Measurements from ENCODE around the gene AVL9. TPM values are rescaled to one million over a fixed set of nuclear protein-coding genes. Genes with fewer than 3 reads are reported as not detected.

The AVL9 gene
- total RNA-seq, 1 donor from 2014 or later: 25.5 TPM

DNA sequence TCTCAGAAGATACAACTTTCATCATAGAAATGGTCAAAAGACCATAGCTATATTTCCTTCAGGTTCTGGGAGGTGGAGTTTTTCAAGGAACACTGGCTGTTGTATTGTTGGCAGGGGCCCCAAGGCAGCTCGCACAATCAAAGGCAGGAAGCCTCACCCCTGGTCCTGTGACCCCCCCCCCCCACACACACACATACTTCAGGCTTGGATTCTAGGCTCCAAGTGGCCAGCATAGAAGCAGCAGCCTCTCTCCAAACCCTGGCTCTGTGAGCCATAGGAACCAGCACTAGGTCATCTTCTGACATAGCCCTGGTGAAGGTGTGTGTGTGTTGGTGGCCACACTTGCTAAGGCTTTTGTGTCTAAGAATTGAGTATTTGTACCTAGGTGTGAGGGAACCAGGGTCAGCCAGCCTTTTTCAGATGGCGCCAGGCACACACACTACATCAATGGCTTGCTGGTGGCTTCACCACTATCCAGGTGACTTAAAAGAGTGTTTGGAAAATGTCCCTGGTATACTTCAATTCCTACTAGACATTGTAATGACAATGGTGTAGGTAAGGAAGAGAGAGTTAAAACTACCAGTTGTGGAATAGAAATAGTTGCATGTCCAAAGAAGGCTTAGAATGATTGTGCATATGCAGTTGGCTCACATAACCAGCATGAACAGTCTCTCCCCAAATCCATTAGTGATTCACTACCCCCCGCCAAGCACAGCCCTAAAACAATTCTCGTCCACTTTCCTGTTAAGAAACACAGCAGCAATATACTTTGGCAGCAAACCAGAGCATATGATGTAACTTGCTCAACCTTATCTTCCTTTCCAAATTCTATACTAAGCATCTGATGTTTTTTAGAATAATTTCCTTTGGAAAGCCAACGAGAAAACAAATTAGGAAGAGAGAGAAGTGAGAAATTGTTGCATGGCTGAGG lies 91.3 kb downstream of the AVL9 start:
- peaks cover 17% of the 10 kb centered on the region for H3K4me1 ChIP-seq
- peaks cover 0 to 45% of the 10 kb centered on the region in 2 donors for H3K36me3 ChIP-seq
- no peak for TF ChIP-seq POLR2AphosphoS5 (IDR thresholded peaks at IDR 0.05; ENCODE audit: insufficient read depth in 1 of 2, low read depth in 1 of 2)
- no peak for TF ChIP-seq POLR2A (IDR thresholded peaks at IDR 0.05)
- TF ChIP-seq, protein P1, sequence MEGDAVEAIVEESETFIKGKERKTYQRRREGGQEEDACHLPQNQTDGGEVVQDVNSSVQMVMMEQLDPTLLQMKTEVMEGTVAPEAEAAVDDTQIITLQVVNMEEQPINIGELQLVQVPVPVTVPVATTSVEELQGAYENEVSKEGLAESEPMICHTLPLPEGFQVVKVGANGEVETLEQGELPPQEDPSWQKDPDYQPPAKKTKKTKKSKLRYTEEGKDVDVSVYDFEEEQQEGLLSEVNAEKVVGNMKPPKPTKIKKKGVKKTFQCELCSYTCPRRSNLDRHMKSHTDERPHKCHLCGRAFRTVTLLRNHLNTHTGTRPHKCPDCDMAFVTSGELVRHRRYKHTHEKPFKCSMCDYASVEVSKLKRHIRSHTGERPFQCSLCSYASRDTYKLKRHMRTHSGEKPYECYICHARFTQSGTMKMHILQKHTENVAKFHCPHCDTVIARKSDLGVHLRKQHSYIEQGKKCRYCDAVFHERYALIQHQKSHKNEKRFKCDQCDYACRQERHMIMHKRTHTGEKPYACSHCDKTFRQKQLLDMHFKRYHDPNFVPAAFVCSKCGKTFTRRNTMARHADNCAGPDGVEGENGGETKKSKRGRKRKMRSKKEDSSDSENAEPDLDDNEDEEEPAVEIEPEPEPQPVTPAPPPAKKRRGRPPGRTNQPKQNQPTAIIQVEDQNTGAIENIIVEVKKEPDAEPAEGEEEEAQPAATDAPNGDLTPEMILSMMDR (IDR thresholded peaks at IDR 0.05): no peak
- intact Hi-C loops (cut with DNase I): no loop called here
- H3K9me3 ChIP-seq: no peaks in the 10 kb centered on the region
- H3K4me3 ChIP-seq: no peak overlapping the region
- H3K27ac ChIP-seq: no peak overlapping the region
- no peak for DNase-seq (ENCODE audit: extremely low spot score in 2 of 2)
- no peaks in the 10 kb centered on the region for H3K27me3 ChIP-seq

DNA sequence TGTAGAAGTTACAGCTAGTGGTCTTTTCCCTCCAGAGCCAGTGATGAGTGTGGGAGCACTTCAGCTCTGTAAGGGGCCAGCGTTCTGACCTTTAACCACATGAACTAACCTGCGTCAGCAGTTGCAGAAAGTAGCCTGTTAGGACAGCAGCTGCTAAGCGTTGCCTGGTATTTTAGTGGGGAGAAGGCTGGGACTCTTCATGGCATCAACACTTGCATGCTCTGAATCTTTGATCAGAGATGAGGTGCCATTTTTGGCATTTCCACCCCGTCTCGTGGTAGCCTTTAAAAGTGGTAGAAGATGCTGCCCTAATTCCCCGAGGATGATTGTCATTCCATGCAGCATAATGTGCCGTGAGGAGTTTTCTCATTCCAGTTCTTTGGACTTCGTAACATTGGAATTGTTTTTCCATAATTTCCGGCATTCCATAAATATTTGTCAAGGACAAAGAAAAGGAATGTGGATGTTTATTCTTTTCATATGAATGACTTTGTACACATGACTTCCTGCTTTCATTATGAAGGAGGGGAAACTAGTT lies 92.2 kb downstream of the AVL9 start:
- DNase-seq (ENCODE audit: extremely low spot score in 2 of 2): no peak
- Histone ChIP-seq H3K27me3 (no peaks in the 10 kb centered on the region), H3K4me1 (peaks cover 17% of the 10 kb centered on the region), H3K27ac (no peak overlapping the region), H3K4me3 (no peak overlapping the region), H3K36me3 (peaks cover 0 to 35% of the 10 kb centered on the region in 2 donors), H3K9me3 (no peaks in the 10 kb centered on the region)
- TF ChIP-seq, protein P1 (IDR thresholded peaks at IDR 0.05): no peak
- TF ChIP-seq POLR2AphosphoS5 (IDR thresholded peaks at IDR 0.05; ENCODE audit: insufficient read depth in 1 of 2, low read depth in 1 of 2): no peak
- TF ChIP-seq POLR2A (IDR thresholded peaks at IDR 0.05): no peak
- intact Hi-C loops (cut with DNase I): no loop called here

DNA sequence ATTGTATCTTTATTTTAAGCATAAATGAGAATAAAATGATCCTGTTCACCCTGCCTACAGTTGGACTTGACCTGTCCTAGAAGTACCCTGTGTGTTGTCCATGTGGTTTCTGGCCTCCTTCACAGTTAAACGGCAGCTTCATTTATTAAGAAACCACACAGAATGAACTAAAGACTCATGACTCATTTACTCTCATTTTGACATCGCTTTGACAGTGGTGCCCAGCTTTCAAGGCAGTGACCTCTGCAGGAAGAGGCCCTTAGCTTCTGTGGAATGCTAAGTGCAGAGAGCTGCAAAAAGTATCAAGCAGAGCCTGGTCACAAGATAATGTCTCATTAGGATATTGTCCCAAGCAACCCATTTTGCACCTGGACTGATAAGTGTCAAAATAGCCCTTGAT lies 93.4 kb downstream of the AVL9 start:
- Histone ChIP-seq H3K27me3 (no peaks in the 10 kb centered on the region), H3K4me3 (no peak overlapping the region), H3K36me3 (peaks cover 0 to 26% of the 10 kb centered on the region in 2 donors), H3K9me3 (no peaks in the 10 kb centered on the region), H3K27ac (no peak overlapping the region), H3K4me1 (peaks cover 17% of the 10 kb centered on the region)
- intact Hi-C loops (cut with DNase I): no loop called here
- no peak for DNase-seq (ENCODE audit: extremely low spot score in 2 of 2)
- TF ChIP-seq POLR2AphosphoS5 (IDR thresholded peaks at IDR 0.05; ENCODE audit: insufficient read depth in 1 of 2, low read depth in 1 of 2): no peak
- TF ChIP-seq, protein P1 (IDR thresholded peaks at IDR 0.05): no peak
- TF ChIP-seq POLR2A (IDR thresholded peaks at IDR 0.05): no peak

DNA sequence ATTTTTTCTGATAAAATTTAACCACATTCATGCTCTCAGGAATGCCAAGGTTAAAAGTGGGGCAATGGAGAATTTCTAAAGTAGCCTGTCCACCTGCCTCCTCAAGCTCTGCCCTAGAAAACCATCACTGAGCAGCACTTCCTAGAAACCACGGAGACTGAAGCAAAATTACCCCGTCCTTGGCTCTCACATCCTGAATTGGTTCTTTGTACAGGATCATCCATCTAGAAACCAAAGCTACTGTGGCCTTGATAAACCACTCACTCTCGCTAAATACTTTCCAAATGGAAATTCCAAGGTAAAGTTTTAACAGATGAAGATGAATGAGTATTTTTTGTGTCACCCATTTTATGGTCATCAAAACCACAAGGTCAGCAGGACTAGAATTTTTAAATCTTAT lies 96.6 kb downstream of the AVL9 start:
- no peak overlapping the region for H3K4me3 ChIP-seq
- H3K36me3 ChIP-seq: no peaks in the 10 kb centered on the region
- H3K9me3 ChIP-seq: no peaks in the 10 kb centered on the region
- H3K27ac ChIP-seq: no peak overlapping the region
- DNase-seq (ENCODE audit: extremely low spot score in 2 of 2): no peak
- TF ChIP-seq POLR2A (IDR thresholded peaks at IDR 0.05) (no peak), POLR2AphosphoS5 (IDR thresholded peaks at IDR 0.05; ENCODE audit: insufficient read depth in 1 of 2, low read depth in 1 of 2) (no peak)
- TF ChIP-seq, protein P1 (IDR thresholded peaks at IDR 0.05): no peak
- intact Hi-C loops (cut with DNase I): no loop called here
- no peaks in the 10 kb centered on the region for H3K27me3 ChIP-seq
- peaks cover 11% of the 10 kb centered on the region for H3K4me1 ChIP-seq

DNA sequence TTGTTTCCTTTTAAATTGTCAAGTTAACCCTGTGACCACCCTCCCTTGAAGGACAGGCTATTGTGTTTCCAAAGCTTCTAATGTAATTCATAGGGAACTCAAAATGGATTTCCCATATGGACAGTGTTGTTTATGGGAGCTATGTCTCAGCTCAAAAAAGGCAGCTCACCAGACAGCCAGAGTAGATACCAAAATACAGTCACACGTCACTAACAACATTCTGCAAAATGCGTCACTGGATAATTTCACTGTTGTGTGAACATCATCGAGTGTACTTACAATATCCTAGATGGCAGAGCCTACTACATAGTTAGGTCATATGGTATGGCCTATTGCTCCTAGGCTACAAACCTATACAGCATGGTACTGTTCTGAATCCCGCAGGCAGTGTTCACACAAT lies 97.4 kb downstream of the AVL9 start:
- TF ChIP-seq POLR2AphosphoS5 (IDR thresholded peaks at IDR 0.05; ENCODE audit: insufficient read depth in 1 of 2, low read depth in 1 of 2) (no peak), POLR2A (IDR thresholded peaks at IDR 0.05) (no peak)
- TF ChIP-seq, protein P1 (IDR thresholded peaks at IDR 0.05): no peak
- H3K9me3 ChIP-seq: no peaks in the 10 kb centered on the region
- intact Hi-C loops (cut with DNase I): no loop called here
- no peaks in the 10 kb centered on the region for H3K27me3 ChIP-seq
- peaks cover 3% of the 10 kb centered on the region for H3K4me1 ChIP-seq
- no peaks in the 10 kb centered on the region for H3K36me3 ChIP-seq
- DNase-seq (ENCODE audit: extremely low spot score in 2 of 2): no peak
- H3K27ac ChIP-seq: no peak overlapping the region
- no peak overlapping the region for H3K4me3 ChIP-seq

Measured in vagina (tissue), 2 donors.